A549 (cell line): ENCODE results near the gene CD164L2. TPM values are rescaled to one million over a fixed set of nuclear protein-coding genes. Genes with fewer than 3 reads are reported as not detected.

Experiments
- ATAC-seq, 2 experiments: fragments of 200-7000 bp in 1 of 2; fragments of >200 bp in 1 of 2; cut with Nextera tagmentation in 1 of 2; cut with Tn5 transposase in 1 of 2; 3 replicates each; pipeline versions ENCODE4 v1.8.0 to v1.9.1; 2018 to 2020; ENCODE audit warnings: mild to moderate bottlenecking in 1 of 2, moderate library complexity in 1 of 2
- CTCF ChIA-PET: fragments of 300-600 bp; sonication (Branson Sonifier 250); formaldehyde crosslinking; extraction: SDS; loops from one replicate; lab custom pipeline; 2021; ENCODE audit warnings: antibody characterized with exemption, inconsistent platforms; lab: Yijun Ruan, JAX
- POLR2A ChIA-PET: fragments of 350-600 bp; formaldehyde crosslinking; extraction: SDS; loops from one replicate; lab custom pipeline; 2021; ENCODE audit warnings: antibody characterized with exemption, inconsistent platforms; lab: Yijun Ruan, JAX
- DNase-seq, 2 experiments: peaks; one replicate each; pipeline versions ENCODE4 v3.0.0 to v3.0.0-alpha.2; 2011 to 2016; ENCODE audit warnings: low read depth in 1 of 2, low spot score in 1 of 2
- FAIRE-seq: peaks from 2 replicates; lab custom pipeline; 2011; peaks lifted over from hg19 to GRCh38; lab: Jason Lieb, UNC
- H3K27ac ChIP-seq, 2 experiments: fragments of >200 bp; sonication (Bioruptor Twin); formaldehyde crosslinking; 3 replicates each; pipeline ENCODE4 v1.5.1; 2016 to 2017
- H3K4me1 ChIP-seq: fragments of >200 bp; sonication (Bioruptor Twin); formaldehyde crosslinking; 3 replicates; pipeline ENCODE4 v1.6.1; 2016
- H3K4me2 ChIP-seq: fragments of >200 bp; sonication (Bioruptor Twin); formaldehyde crosslinking; 3 replicates; pipeline ENCODE4 v1.6.1; 2016
- H3K4me3 ChIP-seq: fragments of >200 bp; sonication (Bioruptor Twin); formaldehyde crosslinking; 3 replicates; pipeline ENCODE4 v1.5.1; 2016
- H3K9me3 ChIP-seq: fragments of >200 bp; sonication (Bioruptor Twin); formaldehyde crosslinking; 3 replicates; pipeline ENCODE4 v1.6.1; 2016
- BHLHE40 ChIP-seq: IDR thresholded peaks from 2 replicates; pipeline ENCODE4 v1.6.1; 2012; ENCODE audit warnings: low read depth, low read length, inconsistent platforms
- CHD2 ChIP-seq: fragments of 150-350 bp; IDR thresholded peaks from 2 replicates; pipeline ENCODE4 v1.6.1; 2014; ENCODE audit warnings: low read length; ENCODE audit not compliant: partially characterized antibody
- CHD4 ChIP-seq: fragments of 200-600 bp; sonication (generic); IDR thresholded peaks from 2 replicates; pipeline ENCODE4 v1.6.1; 2016; ENCODE audit warnings: antibody characterized with exemption, mild to moderate bottlenecking, borderline replicate concordance
- EHF ChIP-seq: fragments of 250-450 bp; sonication (Bioruptor Pico); IDR thresholded peaks from 2 replicates; pipeline ENCODE4 v1.5.0; 2020; ENCODE audit warnings: mild to moderate bottlenecking
- EHMT2 ChIP-seq: fragments of 200-600 bp; sonication (generic); IDR thresholded peaks from 2 replicates; pipeline ENCODE4 v1.6.1; 2016; ENCODE audit warnings: antibody characterized with exemption, low read depth, mild to moderate bottlenecking, moderate library complexity
- ESRRA ChIP-seq: fragments of 150-350 bp; IDR thresholded peaks from 2 replicates; pipeline ENCODE4 v1.6.1; 2014; ENCODE audit warnings: mild to moderate bottlenecking, low read length, borderline replicate concordance
- HDAC2 ChIP-seq: fragments of 200-600 bp; sonication (generic); IDR thresholded peaks from 2 replicates; pipeline ENCODE4 v1.6.1; 2016
- HEYL ChIP-seq: fragments of 250-450 bp; sonication (Bioruptor Pico); IDR thresholded peaks from 2 replicates; pipeline ENCODE4 v1.8.0; 2021; ENCODE audit warnings: mild to moderate bottlenecking, moderate library complexity
- HOXB13 ChIP-seq: fragments of 250-450 bp; sonication (Bioruptor Pico); IDR thresholded peaks from 2 replicates; pipeline ENCODE4 v1.5.0; 2020; ENCODE audit warnings: low read depth, mild to moderate bottlenecking, moderate library complexity
- JUN ChIP-seq, 2 experiments: fragments of >200 bp; sonication (Bioruptor Twin); formaldehyde crosslinking; IDR thresholded peaks; 2 replicates in 1 of 2; 3 replicates in 1 of 2; pipeline ENCODE4 v1.6.1; 2016 to 2017
- NFE2L2 ChIP-seq: fragments of 150-350 bp; conservative IDR thresholded peaks from 2 replicates; pipeline ENCODE4 v1.6.1; 2014; ENCODE audit warnings: low read length
- NPAS2 ChIP-seq: fragments of 250-450 bp; sonication (Bioruptor Pico); IDR thresholded peaks from 2 replicates; pipeline ENCODE4 v1.8.0; 2022; ENCODE audit warnings: mild to moderate bottlenecking, moderate library complexity, borderline replicate concordance
- PHF8 ChIP-seq: fragments of 200-600 bp; sonication (generic); IDR thresholded peaks from 2 replicates; pipeline ENCODE4 v1.6.1; 2016; ENCODE audit warnings: low read depth, mild to moderate bottlenecking, antibody characterized with exemption, moderate library complexity, borderline replicate concordance
- POLR2AphosphoS2 ChIP-seq: conservative IDR thresholded peaks from 2 replicates; pipeline ENCODE4 v1.6.1; 2012; ENCODE audit warnings: low read length, improper control_type of control experiment, inconsistent platforms
- RFX5 ChIP-seq: fragments of 450-650 bp; IDR thresholded peaks from 2 replicates; pipeline ENCODE4 v1.7.1; 2014; ENCODE audit warnings: antibody characterized with exemption, mild to moderate bottlenecking, moderate library complexity
- TFCP2L1 ChIP-seq: fragments of 250-450 bp; sonication (Bioruptor Pico); IDR thresholded peaks from 2 replicates; pipeline ENCODE4 v1.5.0; 2021; ENCODE audit warnings: mild to moderate bottlenecking
- USF2 ChIP-seq: fragments of 450-650 bp; IDR thresholded peaks from 2 replicates; pipeline ENCODE4 v1.6.1; 2014; ENCODE audit warnings: antibody characterized with exemption
- ZFP36 ChIP-seq: fragments of 450-650 bp; IDR thresholded peaks from 2 replicates; pipeline ENCODE4 v1.6.1; 2014; ENCODE audit warnings: borderline replicate concordance; ENCODE audit not compliant: partially characterized antibody
- ZNF302 ChIP-seq: fragments of 250-450 bp; sonication (Bioruptor Pico); IDR thresholded peaks from 2 replicates; pipeline ENCODE4 v1.9.0; 2021; ENCODE audit warnings: inconsistent platforms, mild to moderate bottlenecking, moderate library complexity
- ZSCAN20 ChIP-seq: fragments of 250-450 bp; sonication (Bioruptor Pico); IDR thresholded peaks from 2 replicates; pipeline ENCODE4 v1.8.0; 2022; ENCODE audit warnings: mild to moderate bottlenecking, moderate library complexity
- WGBS: methylation state at CpG from one replicate; pipeline ENCODE4 v1.1.6; 2017; ENCODE audit errors: missing lambda C conversion rate; 5-methylcytosine and 5-hydroxymethylcytosine counted together
- polyA plus RNA-seq, 4 experiments: library from polyadenylated mRNA; depleted of rRNA in 3 of 4; stranded (reverse); fragments of >200 nt; fragmentation: RNase III in 1 of 4; extraction: RNeasy Plus Mini Kit Qiagen cat#74134 plus additional on column Dnase treatment in 1 of 4; gene quantifications; 2 replicates in 3 of 4; 3 replicates in 1 of 4; pipeline ENCODE4 v1.2.3, GENCODE V29; 2011 to 2017
- TF ChIP-seq, protein P1 (sequence below): fragments of >200 bp; sonication (Bioruptor Twin); formaldehyde crosslinking; IDR thresholded peaks from 2 replicates; pipeline ENCODE4 v1.6.1; 2016
- TF ChIP-seq, protein P2 (sequence below): fragments of 250-450 bp; sonication (Bioruptor Pico); IDR thresholded peaks from 2 replicates; pipeline ENCODE4 v1.5.0; 2020; ENCODE audit warnings: low read depth, mild to moderate bottlenecking, moderate library complexity
- TF ChIP-seq, protein P3 (sequence below): IDR thresholded peaks from 2 replicates; pipeline ENCODE4 v1.6.1; 2012

The CD164L2 gene
- polyA plus RNA-seq, 2 of the 4 experiments (the other 2 are of a cell fraction): not detected

- TF ChIP-seq RFX5 (no peak), ZFP36 (no peak), BHLHE40 (no peak)
- TF ChIP-seq, protein P1, sequence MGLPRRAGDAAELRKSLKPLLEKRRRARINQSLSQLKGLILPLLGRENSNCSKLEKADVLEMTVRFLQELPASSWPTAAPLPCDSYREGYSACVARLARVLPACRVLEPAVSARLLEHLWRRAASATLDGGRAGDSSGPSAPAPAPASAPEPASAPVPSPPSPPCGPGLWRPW: no peak
Measured at GRCh38 chr1:27429029-27429425, 45.9 kb upstream of the CD164L2 start (continued).

DNA sequence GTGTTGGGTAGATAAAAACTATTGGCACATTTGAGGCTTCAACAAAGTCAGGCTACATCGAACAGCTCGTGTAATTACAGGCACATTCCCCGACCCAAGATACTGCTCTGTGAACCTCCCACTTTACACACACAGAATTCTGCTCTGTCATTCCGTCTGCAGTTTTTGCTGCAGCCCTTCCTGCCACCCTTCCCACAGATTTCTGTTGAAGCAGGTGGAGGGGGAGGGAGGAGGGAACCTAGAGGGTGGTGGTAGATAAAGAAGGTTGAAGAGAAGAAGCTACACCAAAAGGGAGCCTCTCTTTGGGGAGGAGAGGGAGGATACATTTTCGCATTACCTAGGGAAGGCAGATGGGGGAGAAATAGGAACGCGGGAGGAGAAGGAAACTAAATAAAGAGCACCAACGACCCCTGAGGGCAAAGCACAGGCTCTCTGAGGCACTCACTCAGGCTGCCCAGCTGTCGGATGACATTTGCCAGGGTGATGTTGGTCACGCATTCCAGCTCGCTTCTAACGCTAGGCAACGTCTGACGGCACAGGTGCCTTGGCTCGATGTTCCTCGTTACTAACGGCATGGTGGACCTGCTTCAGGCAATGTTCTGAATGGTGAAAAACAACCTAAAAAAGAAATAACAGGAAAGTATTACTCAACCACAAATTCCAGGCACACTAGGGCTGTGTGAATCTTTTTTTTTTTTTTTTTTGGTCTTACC lies 45.3 kb upstream of the CD164L2 start:
- Histone ChIP-seq H3K4me2 (no peak overlapping the region), H3K4me3 (no peak overlapping the region), H3K4me1 (peaks cover 5% of the 10 kb centered on the region; the same call in 1 of the 3 replicates), H3K9me3 (no peaks in the 10 kb centered on the region), H3K27ac (no peak overlapping the region; a peak in 1 of 6 replicates)
- DNase-seq: no peak
- no peak for FAIRE-seq
- no peak for ATAC-seq
- POLR2A ChIA-PET: no interaction called here
- WGBS: 81% methylated on average over 17 of the region's 17 CpGs
- CTCF ChIA-PET: interaction anchor here (0.8 to 1.5 kb wide), 7 partner anchors 11 to 178 kb away, joined by 3 to 6 read pairs (median 3); partner anchors contain the start of gene AHDC1
- no peak for TF ChIP-seq ZSCAN20 (CRISPR knock-in tag)
- TF ChIP-seq CHD2: no peak
- TF ChIP-seq, all 56 proteins: peak for 0

GRCh38 chr1:27427816-27428315 lies 44.7 kb upstream of the CD164L2 start:
- Histone ChIP-seq H3K4me2 (no peak overlapping the region), H3K9me3 (no peaks in the 10 kb centered on the region), H3K4me1 (peaks cover 5% of the 10 kb centered on the region; the same call in 1 of the 3 replicates), H3K4me3 (no peak overlapping the region), H3K27ac (no peak overlapping the region)
- CTCF ChIA-PET: interaction anchor here (0.6 to 1.3 kb wide), 3 partner anchors 32 to 179 kb away, joined by 3 read pairs; no protein-coding TSS in a partner anchor
- POLR2A ChIA-PET: no interaction called here
- WGBS: 72% methylated on average over 2 of the region's 2 CpGs
- no peak for TF ChIP-seq EHF (CRISPR knock-in tag)
- no peak for TF ChIP-seq HOXB13 (CRISPR knock-in tag)
- TF ChIP-seq JUN (IDR thresholded peaks at IDR 0.05): no peak
- TF ChIP-seq NFE2L2: no peak
- no peak for TF ChIP-seq TFCP2L1 (CRISPR knock-in tag)
- TF ChIP-seq, protein P2, sequence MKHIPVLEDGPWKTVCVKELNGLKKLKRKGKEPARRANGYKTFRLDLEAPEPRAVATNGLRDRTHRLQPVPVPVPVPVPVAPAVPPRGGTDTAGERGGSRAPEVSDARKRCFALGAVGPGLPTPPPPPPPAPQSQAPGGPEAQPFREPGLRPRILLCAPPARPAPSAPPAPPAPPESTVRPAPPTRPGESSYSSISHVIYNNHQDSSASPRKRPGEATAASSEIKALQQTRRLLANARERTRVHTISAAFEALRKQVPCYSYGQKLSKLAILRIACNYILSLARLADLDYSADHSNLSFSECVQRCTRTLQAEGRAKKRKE (CRISPR knock-in tag): no peak
- no peak for TF ChIP-seq HDAC2
- no peak for TF ChIP-seq HEYL (CRISPR knock-in tag)
- TF ChIP-seq, protein P3, sequence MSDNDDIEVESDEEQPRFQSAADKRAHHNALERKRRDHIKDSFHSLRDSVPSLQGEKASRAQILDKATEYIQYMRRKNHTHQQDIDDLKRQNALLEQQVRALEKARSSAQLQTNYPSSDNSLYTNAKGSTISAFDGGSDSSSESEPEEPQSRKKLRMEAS: no peak
- TF ChIP-seq EHMT2: no peak
- TF ChIP-seq NPAS2 (CRISPR knock-in tag): no peak
- TF ChIP-seq POLR2AphosphoS2: no peak
- no peak for TF ChIP-seq ZNF302 (CRISPR knock-in tag)
- no peak for TF ChIP-seq ESRRA
- TF ChIP-seq PHF8: no peak
- TF ChIP-seq CHD4: no peak
- no peak for TF ChIP-seq USF2
- ATAC-seq (no peak), DNase-seq (no peak), FAIRE-seq (no peak)
